GM12892 (cell line): ENCODE results near the gene KIAA1217.

Source experiments
- POLR2A ChIP-seq: IDR thresholded peaks from 2 replicates; pipeline ENCODE4 v1.6.1; 2011; ENCODE audit warnings: low read depth, low read length, control low read depth
- POLR2AphosphoS5 ChIP-seq: IDR thresholded peaks from 2 replicates; pipeline ENCODE4 v1.6.1; 2011; ENCODE audit warnings: low read depth, low read length, control low read depth

- no peak for TF ChIP-seq POLR2A
- no peak for TF ChIP-seq POLR2AphosphoS5
Observed at GRCh38 chr10:24213266-24213665, 4.3 kb downstream of the KIAA1217 start.
